Karpas-422 (cell line): ENCODE data around the gene ROBO1. TPM values are rescaled to one million over a fixed set of nuclear protein-coding genes. Genes with fewer than 3 reads are reported as not detected.
"Not testable (repeated sequence)": the region's sequence is repeated elsewhere in the genome, so short reads cannot be mapped to it uniquely, and the experiment has no call there.

Source experiments
- DNase-seq: peaks from one replicate; pipeline ENCODE4 v3.0.0-alpha.2; 2015
- H2AFZ ChIP-seq: fragments of 200-600 bp; sonication (generic); 2 replicates; pipeline ENCODE4 v1.6.1; 2014; ENCODE audit warnings: antibody characterized with exemption, low read length, mixed read lengths
- H3K27ac ChIP-seq: fragments of 200-600 bp; sonication (generic); 2 replicates; pipeline ENCODE4 v1.5.1; 2014; ENCODE audit warnings: mild to moderate bottlenecking, low read length, moderate library complexity
- H3K27me3 ChIP-seq: fragments of 200-600 bp; sonication (generic); 2 replicates; pipeline ENCODE4 v1.6.1; 2014; ENCODE audit warnings: low read length, mixed read lengths
- H3K36me3 ChIP-seq: fragments of 200-600 bp; sonication (generic); 2 replicates; pipeline ENCODE4 v1.6.1; 2014; ENCODE audit warnings: low read length, mixed read lengths; ENCODE audit not compliant: insufficient read depth
- H3K4me1 ChIP-seq: fragments of 200-600 bp; sonication (generic); 2 replicates; pipeline ENCODE4 v1.6.1; 2014; ENCODE audit warnings: mild to moderate bottlenecking, low read length, mixed read lengths
- H3K4me2 ChIP-seq: fragments of 200-600 bp; sonication (generic); 2 replicates; pipeline ENCODE4 v1.6.1; 2014; ENCODE audit warnings: low read length, low read depth, mild to moderate bottlenecking; ENCODE audit not compliant: poor library complexity, severe bottlenecking
- H3K4me3 ChIP-seq: fragments of 200-600 bp; sonication (generic); 2 replicates; pipeline ENCODE4 v1.5.1; 2014; ENCODE audit warnings: mild to moderate bottlenecking, antibody characterized with exemption, low read length, mixed read lengths
- H3K79me2 ChIP-seq: fragments of 200-600 bp; sonication (generic); 2 replicates; pipeline ENCODE4 v1.6.1; 2014; ENCODE audit warnings: mild to moderate bottlenecking, low read length, mixed read lengths
- H3K9ac ChIP-seq: fragments of 200-600 bp; sonication (generic); 2 replicates; pipeline ENCODE4 v1.6.0; 2014; ENCODE audit warnings: low read length
- H3K9me2 ChIP-seq: fragments of 200-600 bp; sonication (generic), shearing (Covaris generic); replicated peaks from 2 replicates; pipeline ENCODE4 v1.6.0; 2014; ENCODE audit warnings: mild to moderate bottlenecking, low read length, moderate library complexity; ENCODE audit not compliant: insufficient read depth
- H3K9me3 ChIP-seq: fragments of 300-700, 200-600 bp; sonication (generic); 2 replicates; pipeline ENCODE4 v1.6.1; 2014; ENCODE audit warnings: low read length, mixed read lengths
- H4K20me1 ChIP-seq: fragments of 200-600 bp; sonication (generic); 2 replicates; pipeline ENCODE4 v1.6.1; 2014; ENCODE audit warnings: mild to moderate bottlenecking, antibody characterized with exemption, low read length, low read depth; ENCODE audit not compliant: insufficient read depth
- total RNA-seq: library from RNA; depleted of rRNA; stranded (reverse); fragments of >200 nt; shearing (Covaris generic); gene quantifications from 2 replicates; pipeline ENCODE4 v1.2.3, GENCODE V29; 2014; ENCODE audit warnings: low replicate concordance

ROBO1 gene
- total RNA-seq, 1 experiment from 2014 or later = not detected

GRCh38 chr3:78894787-78895186, 873.0 kb downstream of the ROBO1 start:
- H3K9ac ChIP-seq = no peak overlapping the region
- no peaks in the 10 kb centered on the region for H4K20me1 ChIP-seq
- no peaks in the 10 kb centered on the region for H3K27me3 ChIP-seq
- H2AFZ ChIP-seq = no peak overlapping the region
- H3K79me2 ChIP-seq = no peaks in the 10 kb centered on the region
- no peak for DNase-seq
- H3K9me3 ChIP-seq = no peaks in the 10 kb centered on the region
- no peaks in the 10 kb centered on the region for H3K36me3 ChIP-seq
- H3K4me2 ChIP-seq = no peak overlapping the region
- H3K4me1 ChIP-seq = no peaks in the 10 kb centered on the region
- no peak overlapping the region for H3K4me3 ChIP-seq
- no peak overlapping the region for H3K27ac ChIP-seq
- H3K9me2 ChIP-seq = no peaks in the 10 kb centered on the region

- Histone ChIP-seq H3K4me3 (no peak overlapping the region), H3K4me2 (no peak overlapping the region), H3K4me1 (no peaks in the 10 kb centered on the region), H3K27me3 (no peaks in the 10 kb centered on the region; the same call in 1 of the 2 replicates), H3K9me2 (no peaks in the 10 kb centered on the region), H2AFZ (no peak overlapping the region), H3K27ac (no peak overlapping the region), H4K20me1 (no peaks in the 10 kb centered on the region), H3K9me3 (no peaks in the 10 kb centered on the region), H3K36me3 (no peaks in the 10 kb centered on the region), H3K79me2 (no peaks in the 10 kb centered on the region), H3K9ac (no peak overlapping the region)
- DNase-seq = no peak
These were observed 874.6 kb downstream of the ROBO1 start for GRCh38 chr3:78893161-78893560.

- no peaks in the 10 kb centered on the region for H3K36me3 ChIP-seq
- H3K79me2 ChIP-seq = no peaks in the 10 kb centered on the region
- no peak overlapping the region for H3K27ac ChIP-seq
- H3K4me2 ChIP-seq = no peak overlapping the region
- H3K9ac ChIP-seq = no peak overlapping the region
- H3K9me3 ChIP-seq = no peaks in the 10 kb centered on the region
- no peaks in the 10 kb centered on the region for H3K4me1 ChIP-seq
- H2AFZ ChIP-seq = no peak overlapping the region
- H3K4me3 ChIP-seq = no peak overlapping the region
- H4K20me1 ChIP-seq = no peaks in the 10 kb centered on the region
- DNase-seq = no peak
- no peaks in the 10 kb centered on the region; the same call in 1 of the 2 replicates for H3K27me3 ChIP-seq
- H3K9me2 ChIP-seq = no peaks in the 10 kb centered on the region
These were observed 878.5 kb downstream of the ROBO1 start for GRCh38 chr3:78889348-78889747.

GRCh38 chr3:78888635-78889034, 879.2 kb downstream of the ROBO1 start:
- no peak for DNase-seq
- H3K9ac ChIP-seq = no peak overlapping the region
- no peaks in the 10 kb centered on the region for H3K9me2 ChIP-seq
- no peaks in the 10 kb centered on the region for H3K36me3 ChIP-seq
- no peaks in the 10 kb centered on the region for H3K79me2 ChIP-seq
- H3K9me3 ChIP-seq = no peaks in the 10 kb centered on the region
- no peak overlapping the region for H3K4me3 ChIP-seq
- H2AFZ ChIP-seq = no peak overlapping the region
- H3K4me2 ChIP-seq = no peak overlapping the region
- no peaks in the 10 kb centered on the region for H3K4me1 ChIP-seq
- no peak overlapping the region for H3K27ac ChIP-seq
- H3K27me3 ChIP-seq = no peaks in the 10 kb centered on the region; the same call in 1 of the 2 replicates
- no peaks in the 10 kb centered on the region for H4K20me1 ChIP-seq

GRCh38 chr3:78887547-78888011, 880.2 kb downstream of the ROBO1 start:
- no peaks in the 10 kb centered on the region for H4K20me1 ChIP-seq
- no peak overlapping the region for H2AFZ ChIP-seq
- H3K9me2 ChIP-seq = no peaks in the 10 kb centered on the region
- no peaks in the 10 kb centered on the region for H3K9me3 ChIP-seq
- H3K79me2 ChIP-seq = no peaks in the 10 kb centered on the region
- H3K36me3 ChIP-seq = no peaks in the 10 kb centered on the region
- H3K27ac ChIP-seq = no peak overlapping the region
- no peak overlapping the region for H3K9ac ChIP-seq
- H3K4me1 ChIP-seq = no peaks in the 10 kb centered on the region
- H3K4me2 ChIP-seq = no peak overlapping the region
- no peak for DNase-seq
- no peak overlapping the region for H3K4me3 ChIP-seq
- no peaks in the 10 kb centered on the region; the same call in 1 of the 2 replicates for H3K27me3 ChIP-seq

- Histone ChIP-seq H3K4me2 (no peak overlapping the region), H2AFZ (no peak overlapping the region), H3K4me1 (no peaks in the 10 kb centered on the region), H3K36me3 (no peaks in the 10 kb centered on the region), H3K9me2 (no peaks in the 10 kb centered on the region), H3K9me3 (no peaks in the 10 kb centered on the region), H3K9ac (no peak overlapping the region), H3K79me2 (no peaks in the 10 kb centered on the region), H4K20me1 (no peaks in the 10 kb centered on the region), H3K27me3 (no peaks in the 10 kb centered on the region; the same call in 1 of the 2 replicates), H3K27ac (no peak overlapping the region), H3K4me3 (no peak overlapping the region)
- DNase-seq = no peak
These were observed 880.8 kb downstream of the ROBO1 start for GRCh38 chr3:78887029-78887428.

- not testable (repeated sequence) for H3K9me3 ChIP-seq, H3K9me2 ChIP-seq, H3K27ac ChIP-seq, H3K4me1 ChIP-seq, DNase-seq, H3K4me3 ChIP-seq, H4K20me1 ChIP-seq, H3K36me3 ChIP-seq, H2AFZ ChIP-seq, H3K4me2 ChIP-seq, H3K79me2 ChIP-seq, H3K27me3 ChIP-seq, H3K9ac ChIP-seq
These were observed 883.2 kb downstream of the ROBO1 start for GRCh38 chr3:78884567-78884966.

- Histone ChIP-seq H3K4me3 (no peak overlapping the region), H2AFZ (no peak overlapping the region), H4K20me1 (no peaks in the 10 kb centered on the region), H3K9me2 (no peaks in the 10 kb centered on the region), H3K4me2 (no peak overlapping the region), H3K9ac (no peak overlapping the region), H3K27me3 (no peaks in the 10 kb centered on the region), H3K79me2 (no peaks in the 10 kb centered on the region), H3K36me3 (no peaks in the 10 kb centered on the region), H3K4me1 (no peaks in the 10 kb centered on the region), H3K27ac (no peak overlapping the region), H3K9me3 (no peaks in the 10 kb centered on the region)
- DNase-seq = no peak
These were observed 885.5 kb downstream of the ROBO1 start for GRCh38 chr3:78882251-78882650.

GRCh38 chr3:78881501-78881900, 886.3 kb downstream of the ROBO1 start:
- H3K9me2 ChIP-seq = no peaks in the 10 kb centered on the region
- no peak overlapping the region for H3K4me3 ChIP-seq
- H4K20me1 ChIP-seq = no peaks in the 10 kb centered on the region
- no peak for DNase-seq
- H3K79me2 ChIP-seq = no peaks in the 10 kb centered on the region
- no peak overlapping the region for H2AFZ ChIP-seq
- no peak overlapping the region for H3K4me2 ChIP-seq
- H3K36me3 ChIP-seq = no peaks in the 10 kb centered on the region
- no peaks in the 10 kb centered on the region for H3K27me3 ChIP-seq
- no peak overlapping the region for H3K9ac ChIP-seq
- no peaks in the 10 kb centered on the region for H3K9me3 ChIP-seq
- no peaks in the 10 kb centered on the region for H3K4me1 ChIP-seq
- no peak overlapping the region for H3K27ac ChIP-seq
